Stimulated activated CD4-positive, alpha-beta T cell treated with anti-CD3 and anti-CD28 coated beads, Interleukin-2, amount 100 ng/mL, for 4 hours (primary cell): ENCODE data around the gene ARAP3.

Experiments used
- DNase-seq: peaks from one replicate; pipeline ENCODE4 v3.0.0-alpha.2; 2020; ENCODE audit warnings: low read depth

The ARAP3 gene

DNA sequence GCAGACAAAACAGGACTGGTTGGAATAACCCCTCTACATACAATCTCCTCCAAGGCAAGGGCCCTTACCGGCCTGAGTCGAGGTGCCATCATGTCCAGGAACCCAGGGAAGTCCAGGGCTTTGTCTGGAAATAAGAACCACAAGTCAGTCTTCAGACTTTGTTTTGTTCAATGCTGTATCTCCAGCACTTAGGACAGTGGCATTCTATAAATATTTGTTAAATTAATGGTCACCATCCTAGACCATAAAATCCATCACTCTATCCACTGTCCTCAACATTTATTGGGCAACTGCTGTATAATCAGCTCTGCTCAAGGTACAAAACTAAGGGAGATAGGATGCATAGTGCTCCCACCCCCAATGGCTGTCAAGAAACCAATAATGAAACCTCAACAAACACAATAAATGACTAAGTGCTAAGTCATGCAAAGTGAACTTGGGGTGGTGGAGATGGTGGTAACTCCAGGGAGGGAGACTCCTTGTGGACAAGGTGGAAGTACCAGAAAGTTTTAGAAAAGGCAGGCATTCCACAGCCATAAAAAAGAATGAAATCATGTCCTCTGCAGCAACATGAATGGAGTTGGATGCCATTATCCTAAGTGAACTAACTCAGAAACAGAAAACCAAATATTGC, 40.3 kb downstream of the ARAP3 start:
- DNase-seq: no peak

DNA sequence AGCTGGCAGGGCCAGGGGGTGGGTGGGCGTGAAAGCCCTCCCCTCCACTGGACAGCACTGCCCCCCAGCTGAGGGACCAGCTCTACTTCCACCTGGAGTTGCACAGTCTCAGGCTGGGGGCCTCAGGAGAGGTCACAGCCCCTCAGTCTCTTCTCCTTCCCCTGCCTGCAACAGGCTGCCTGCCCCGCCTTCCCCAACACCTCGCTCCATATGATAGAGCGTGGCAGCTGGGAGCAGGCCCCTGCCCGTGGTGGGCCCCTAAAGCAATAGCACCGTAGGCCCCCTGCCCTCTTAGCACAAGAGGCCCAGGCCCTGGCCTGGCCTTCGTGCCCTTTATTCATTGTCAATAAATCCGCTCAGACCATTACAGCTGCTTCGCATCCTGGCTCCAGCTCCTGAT, 41.3 kb downstream of the ARAP3 start:
- DNase-seq: no peak

GRCh38 chr5:141640051-141640415, 42.0 kb downstream of the ARAP3 start:
- DNase-seq: no peak

DNA sequence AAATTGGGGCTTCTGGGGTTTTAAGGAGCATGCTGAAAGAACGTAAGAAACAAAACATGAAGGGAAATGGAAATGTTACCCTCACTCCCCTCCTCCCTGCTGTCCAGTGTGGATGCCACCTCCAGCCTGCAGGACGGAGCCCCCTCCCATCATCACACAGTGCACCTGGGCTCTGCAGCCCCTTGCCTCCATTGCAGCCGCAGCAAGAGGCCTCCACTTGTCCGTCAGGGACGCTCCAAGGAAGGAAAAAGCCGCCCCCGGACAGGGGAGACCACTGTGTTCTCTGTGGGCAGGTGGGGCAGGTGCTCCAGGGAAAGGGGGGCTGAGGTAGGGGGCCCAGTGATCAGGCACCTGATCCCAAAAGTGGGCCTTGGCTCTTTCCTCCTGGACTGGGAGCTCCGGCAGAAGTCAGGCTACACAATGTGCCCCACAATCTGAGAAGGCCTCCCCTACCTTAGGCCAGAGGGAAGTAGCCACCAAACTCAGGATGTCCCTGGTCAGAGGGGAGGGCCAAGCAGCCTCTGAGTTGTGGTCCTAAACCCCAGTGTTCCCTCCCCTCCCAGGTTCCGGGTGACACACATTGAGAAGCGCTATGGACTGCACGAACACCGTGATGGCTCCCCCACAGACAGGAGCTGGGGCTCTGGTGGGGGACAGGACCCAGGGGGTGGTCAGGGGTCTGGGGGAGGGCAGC, 42.5 kb downstream of the ARAP3 start:
- DNase-seq: no peak

GRCh38 chr5:141638771-141639170, 43.3 kb downstream of the ARAP3 start:
- no peak for DNase-seq

DNA sequence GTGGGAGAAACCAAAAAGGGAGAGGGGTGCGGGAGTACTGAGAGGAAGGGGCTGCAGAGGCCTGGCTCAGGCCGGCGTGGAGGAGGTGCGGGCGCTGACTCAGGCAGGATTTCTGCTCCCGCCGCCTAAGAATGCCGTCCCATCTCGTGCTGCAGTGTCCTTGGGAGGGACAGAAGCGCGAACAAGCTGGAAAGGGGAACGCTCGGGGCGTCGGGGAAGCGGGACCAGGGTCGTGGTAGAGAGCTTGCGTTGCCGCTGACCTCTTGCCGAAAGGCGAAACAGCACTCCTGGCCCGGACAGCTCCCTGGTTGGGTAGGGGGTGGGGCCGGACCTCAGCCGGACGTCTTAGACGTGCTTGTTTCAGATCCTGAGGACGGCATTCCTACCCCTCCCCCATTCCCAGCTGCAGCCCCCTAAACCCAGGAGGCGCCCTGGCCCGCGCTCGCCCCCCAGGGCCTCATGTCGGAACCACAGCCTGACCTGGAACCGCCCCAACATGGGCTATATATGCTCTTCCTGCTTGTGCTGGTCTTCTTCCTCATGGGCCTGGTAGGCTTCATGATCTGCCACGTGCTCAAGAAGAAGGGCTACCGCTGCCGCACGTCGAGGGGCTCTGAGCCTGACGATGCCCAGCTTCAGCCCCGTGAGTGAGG, 44.1 kb downstream of the ARAP3 start:
- no peak for DNase-seq

- DNase-seq: peak; percentile 45
Observed at GRCh38 chr5:141637123-141637766, 44.8 kb downstream of the ARAP3 start.

- DNase-seq: peak; percentile 88
Observed at GRCh38 chr5:141636413-141637122, 45.5 kb downstream of the ARAP3 start, which contains the start of the genes HDAC3 and RELL2. TSS of gene HDAC3 (minus strand) at chr5:141636849. CDS start at chr5:141636790, 59 bp downstream. TSS of gene RELL2 (plus strand) at chr5:141636997. CDS start at chr5:141638226, 1,229 bp downstream.

DNA sequence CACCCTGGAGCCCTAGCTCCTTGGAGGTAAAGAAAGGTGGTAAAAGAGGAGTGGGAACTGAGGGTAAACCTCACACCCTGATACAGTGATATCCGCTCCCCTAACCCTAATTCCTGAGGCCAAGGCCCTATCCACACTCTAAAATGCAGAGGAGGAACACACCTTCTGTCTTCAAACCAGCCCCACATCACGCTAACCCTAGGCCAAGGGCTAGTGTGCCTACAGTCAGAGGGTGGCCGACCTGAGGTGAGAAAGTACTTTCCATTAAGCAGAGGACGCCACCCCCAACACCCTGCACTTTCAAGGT, 46.0 kb downstream of the ARAP3 start:
- DNase-seq: no peak

DNA sequence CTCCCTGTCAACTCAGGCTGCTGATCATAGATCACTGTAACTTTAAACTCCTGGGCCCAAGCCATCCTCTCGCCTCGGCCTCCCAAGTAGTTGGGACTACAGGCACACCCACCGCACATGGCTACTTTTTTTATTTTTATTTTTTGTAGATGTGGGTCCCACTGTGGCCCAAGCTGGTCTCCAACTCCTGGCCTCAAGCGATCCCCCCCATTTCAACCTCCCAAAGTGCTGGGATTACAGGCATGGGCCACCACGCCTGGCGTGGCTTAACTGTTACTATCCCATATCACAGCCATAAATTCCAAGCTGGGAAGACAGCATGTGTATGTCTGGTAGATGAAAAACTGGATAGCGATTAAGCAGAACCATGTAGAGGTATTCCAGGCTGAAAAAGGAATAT, 46.4 kb downstream of the ARAP3 start:
- no peak for DNase-seq

- no peak for DNase-seq
Observed at GRCh38 chr5:141634720-141635119, 47.3 kb downstream of the ARAP3 start.

GRCh38 chr5:141633871-141634561, 48.0 kb downstream of the ARAP3 start:
- DNase-seq: no peak

GRCh38 chr5:141632650-141633049, 49.4 kb downstream of the ARAP3 start:
- no peak for DNase-seq

DNA sequence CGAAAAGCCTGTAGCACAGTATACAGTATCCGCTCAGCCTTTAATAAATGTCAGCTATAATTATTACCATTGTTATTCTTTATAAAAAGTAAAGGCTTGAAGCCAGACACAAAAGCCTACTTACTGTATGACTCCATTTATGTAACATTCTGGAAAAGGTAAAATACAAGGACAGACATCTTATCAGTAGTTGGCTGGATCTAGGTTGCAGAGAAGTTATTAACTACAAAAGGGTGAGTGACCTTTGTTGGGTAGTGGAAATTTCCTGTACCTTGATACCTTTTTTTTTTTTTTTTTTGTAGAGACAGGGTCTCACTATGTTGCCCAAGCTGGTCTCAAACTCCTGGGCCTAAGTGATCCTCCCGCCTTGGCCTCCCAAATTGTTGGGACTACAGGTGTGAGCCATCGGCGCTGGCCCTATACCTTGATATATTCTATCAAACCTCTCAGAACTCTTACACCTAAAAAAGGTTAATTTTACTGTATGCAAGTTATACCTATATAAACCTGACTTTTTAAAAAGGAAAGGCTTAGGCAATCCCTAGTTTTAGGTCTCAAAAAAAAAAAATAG, 51.4 kb downstream of the ARAP3 start:
- no peak for DNase-seq

DNA sequence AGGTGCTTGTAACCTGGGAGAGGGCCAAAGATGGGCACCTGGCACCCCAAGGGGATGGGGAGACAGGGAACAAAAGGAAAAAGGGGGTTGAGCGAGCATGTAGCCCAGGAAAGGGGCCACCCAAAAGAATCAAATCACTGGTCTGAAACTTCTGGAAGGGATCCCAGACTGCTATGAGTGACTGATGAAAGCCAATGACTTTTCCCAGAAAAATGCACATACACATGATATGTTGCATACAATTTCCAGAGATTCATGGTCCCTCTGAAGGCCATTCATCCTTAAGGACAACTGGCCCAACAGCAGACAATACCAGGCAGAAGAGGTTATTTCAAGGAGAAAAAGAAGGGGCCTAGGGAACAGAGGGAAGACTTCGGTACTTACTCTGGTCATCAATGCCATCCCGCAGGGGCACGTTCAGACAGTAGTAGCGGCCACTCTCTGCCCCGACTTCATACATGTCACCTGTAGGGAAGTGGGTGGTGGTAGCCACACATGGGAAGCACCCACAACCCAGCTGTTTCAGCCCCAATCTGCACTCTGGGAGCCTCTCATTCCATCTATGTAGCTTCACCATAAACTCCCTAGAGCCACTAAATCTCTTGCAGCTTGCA, 53.7 kb downstream of the ARAP3 start:
- no peak for DNase-seq

DNA sequence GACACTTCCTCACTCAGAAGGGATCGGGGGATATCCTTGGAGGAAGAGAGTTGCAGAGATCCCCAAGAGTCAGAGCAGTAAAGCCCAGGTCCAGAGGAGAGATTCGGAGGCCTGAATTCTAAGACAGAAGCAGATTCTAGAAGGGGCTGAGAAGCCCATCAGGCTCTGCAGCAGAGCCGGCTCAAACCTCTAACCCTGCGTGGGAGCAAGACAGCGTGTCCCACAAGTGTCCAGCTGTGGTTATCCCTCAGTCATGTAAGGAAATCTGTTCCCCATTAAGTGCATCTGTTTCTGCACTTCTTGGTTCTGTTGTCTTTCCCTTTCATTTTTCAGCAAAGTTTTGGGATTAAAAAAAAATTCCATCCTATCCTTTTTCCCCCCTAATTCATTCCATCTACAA, 58.4 kb downstream of the ARAP3 start:
- DNase-seq: no peak

DNA sequence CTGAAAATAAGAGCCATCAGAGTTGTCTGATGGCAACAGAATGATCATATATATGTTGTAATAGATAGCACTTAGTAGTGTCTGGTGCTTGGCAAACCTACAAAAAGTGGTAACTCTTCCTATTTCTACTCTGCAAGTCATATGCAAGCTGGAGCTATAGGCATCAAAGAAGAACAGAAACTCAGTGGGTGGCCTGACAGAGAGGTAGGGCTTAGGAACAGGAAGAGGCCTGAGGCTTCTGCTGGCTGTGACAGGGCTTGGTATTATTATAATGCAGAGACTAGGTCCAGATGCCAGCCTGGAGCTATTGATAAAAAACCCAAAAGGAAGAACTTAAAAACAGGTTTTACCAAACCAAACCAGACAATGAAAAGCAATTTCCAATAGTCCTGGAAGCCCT, 58.8 kb downstream of the ARAP3 start:
- no peak for DNase-seq

GRCh38 chr5:141618804-141619554, 63.1 kb downstream of the ARAP3 start, which contains the start of gene DIAPH1:
TSS of gene DIAPH1 (minus strand) at chr5:141619000. CDS start at chr5:141618914, 86 bp downstream.
- peak; percentile 99 for DNase-seq

- no peak for DNase-seq
Observed at GRCh38 chr5:141618030-141618803, 63.8 kb downstream of the ARAP3 start.
